ENCODE measurements around the gene PPP1R12B.
"Not testable (repeated sequence)": the region's sequence is repeated elsewhere in the genome, so short reads cannot be mapped to it uniquely, and the experiment has no call there.

DNA sequence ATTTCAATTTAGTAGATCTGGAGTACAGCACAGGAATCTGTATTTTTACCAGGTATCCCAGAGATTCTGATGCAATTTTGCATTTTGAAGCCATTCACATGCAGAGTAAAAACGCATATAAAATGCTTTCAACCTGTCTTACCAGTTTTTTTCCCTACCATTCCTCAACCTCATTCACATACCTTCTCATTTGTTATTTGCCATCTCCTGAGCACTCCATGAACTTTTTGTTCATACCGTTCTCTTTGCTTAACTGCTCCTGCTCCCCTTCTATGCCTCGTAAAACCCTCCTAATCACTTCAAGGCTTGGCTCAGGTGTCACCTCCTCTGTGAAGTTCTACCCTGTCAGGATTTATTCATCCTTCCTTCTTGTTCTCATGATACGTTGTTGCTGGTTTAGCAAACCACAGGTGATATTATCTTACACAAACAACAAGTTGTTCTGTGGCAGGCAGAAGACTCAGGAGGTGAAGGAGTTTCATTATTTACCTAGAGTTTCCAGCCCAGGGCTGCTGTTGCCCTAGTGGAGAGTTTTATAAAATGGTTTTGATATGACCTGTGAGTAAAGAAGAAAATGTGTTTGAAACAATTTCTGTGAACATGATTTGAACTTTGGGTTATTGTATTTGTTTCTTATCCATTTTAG is 31.5 kb downstream of the PPP1R12B start:
- TF ChIP-seq, protein P1, sequence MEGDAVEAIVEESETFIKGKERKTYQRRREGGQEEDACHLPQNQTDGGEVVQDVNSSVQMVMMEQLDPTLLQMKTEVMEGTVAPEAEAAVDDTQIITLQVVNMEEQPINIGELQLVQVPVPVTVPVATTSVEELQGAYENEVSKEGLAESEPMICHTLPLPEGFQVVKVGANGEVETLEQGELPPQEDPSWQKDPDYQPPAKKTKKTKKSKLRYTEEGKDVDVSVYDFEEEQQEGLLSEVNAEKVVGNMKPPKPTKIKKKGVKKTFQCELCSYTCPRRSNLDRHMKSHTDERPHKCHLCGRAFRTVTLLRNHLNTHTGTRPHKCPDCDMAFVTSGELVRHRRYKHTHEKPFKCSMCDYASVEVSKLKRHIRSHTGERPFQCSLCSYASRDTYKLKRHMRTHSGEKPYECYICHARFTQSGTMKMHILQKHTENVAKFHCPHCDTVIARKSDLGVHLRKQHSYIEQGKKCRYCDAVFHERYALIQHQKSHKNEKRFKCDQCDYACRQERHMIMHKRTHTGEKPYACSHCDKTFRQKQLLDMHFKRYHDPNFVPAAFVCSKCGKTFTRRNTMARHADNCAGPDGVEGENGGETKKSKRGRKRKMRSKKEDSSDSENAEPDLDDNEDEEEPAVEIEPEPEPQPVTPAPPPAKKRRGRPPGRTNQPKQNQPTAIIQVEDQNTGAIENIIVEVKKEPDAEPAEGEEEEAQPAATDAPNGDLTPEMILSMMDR (IDR thresholded peaks at IDR 0.05) = not testable (repeated sequence)
- TF ChIP-seq POLR2A (IDR thresholded peaks at IDR 0.05) = not testable (repeated sequence)

All from uterus (tissue), 2 donors.